PC-3 (cell line): Measurements from ENCODE around the gene ECE1. TPM values are rescaled to one million over a fixed set of nuclear protein-coding genes. Genes with fewer than 3 reads are reported as not detected.

ENCODE experiments used
- ATAC-seq: fragments of 200-7000 bp; cut with Tn5 transposase; 2 replicates; pipeline ENCODE4 v1.9.1; 2020; ENCODE audit warnings: mild to moderate bottlenecking, moderate library complexity
- BruUV-seq: library from RNA; stranded (reverse); fragments of 400-500 nt; replicated peaks from 2 replicates; lab custom pipeline; 2021; lab: Mats Ljungman, UMichigan
- CTCF ChIA-PET: fragments of 300-600 bp; sonication (Branson Sonifier 250); formaldehyde crosslinking; loops from one replicate; lab custom pipeline; 2022; ENCODE audit warnings: antibody characterized with exemption; lab: Charles Lee
- POLR2A ChIA-PET: fragments of 300-600 bp; sonication (Branson Sonifier 250); formaldehyde crosslinking; loops from one replicate; lab custom pipeline; 2022; ENCODE audit warnings: antibody characterized with exemption; ENCODE audit not compliant: unreplicated experiment; lab: Charles Lee
- DNase-seq: peaks from one replicate; pipeline ENCODE4 v3.0.0-alpha.2; 2015
- H2AFZ ChIP-seq: fragments of 300-600 bp; sonication (generic); 2 replicates; pipeline ENCODE4 v1.6.0; 2016; ENCODE audit warnings: antibody characterized with exemption, low read length
- H3F3A ChIP-seq: fragments of 300-600 bp; sonication (generic); one replicate; pipeline ENCODE4 v1.6.0; 2017; ENCODE audit warnings: antibody characterized with exemption, low read length, control low read depth, mild to moderate bottlenecking; ENCODE audit not compliant: unreplicated experiment
- H3K27ac ChIP-seq: fragments of 300-600 bp; sonication (generic); 2 replicates; pipeline ENCODE4 v1.5.1; 2016; ENCODE audit warnings: mild to moderate bottlenecking, low read length
- H3K27me3 ChIP-seq: fragments of 300-600 bp; sonication (generic); 2 replicates; pipeline ENCODE4 v1.6.1; 2016; ENCODE audit warnings: low read length, mixed read lengths
- H3K36me3 ChIP-seq: fragments of 300-600 bp; sonication (generic); 2 replicates; pipeline ENCODE4 v1.6.1; 2016; ENCODE audit warnings: low read depth, mixed run types, low read length, mixed read lengths
- H3K4me1 ChIP-seq: fragments of 300-600 bp; sonication (generic); 2 replicates; pipeline ENCODE4 v1.5.1; 2016; ENCODE audit warnings: low read length; ENCODE audit not compliant: insufficient read depth
- H3K4me2 ChIP-seq: fragments of 300-600 bp; sonication (generic); 2 replicates; pipeline ENCODE4 v1.6.0; 2016; ENCODE audit warnings: low read length
- H3K4me3 ChIP-seq: fragments of 300-600 bp; sonication (generic); 2 replicates; pipeline ENCODE4 v1.5.1; 2016; ENCODE audit warnings: mild to moderate bottlenecking, low read length, mixed read lengths
- H3K79me2 ChIP-seq: fragments of 300-600 bp; sonication (generic); 2 replicates; pipeline ENCODE4 v1.6.1; 2017; ENCODE audit warnings: low read length, mixed read lengths
- H3K9ac ChIP-seq: fragments of 300-600 bp; sonication (generic); 2 replicates; pipeline ENCODE4 v1.6.0; 2016; ENCODE audit warnings: mild to moderate bottlenecking, low read length
- H3K9me2 ChIP-seq: fragments of 300-600 bp; sonication (generic); replicated peaks from 2 replicates; pipeline ENCODE4 v1.6.1; 2016; ENCODE audit warnings: mixed run types, low read length, mixed read lengths
- H3K9me3 ChIP-seq: fragments of 300-600 bp; sonication (generic); 2 replicates; pipeline ENCODE4 v1.6.1; 2016; ENCODE audit warnings: low read length, mixed read lengths
- H4K20me1 ChIP-seq: fragments of 300-600 bp; sonication (generic); 2 replicates; pipeline ENCODE4 v1.6.1; 2016; ENCODE audit warnings: low read length, mixed read lengths
- EZH2 ChIP-seq: fragments of 300-600 bp; sonication (generic); IDR thresholded peaks from one replicate; pipeline ENCODE4 v1.6.1; 2017; ENCODE audit warnings: antibody characterized with exemption, mild to moderate bottlenecking, low read length; ENCODE audit not compliant: unreplicated experiment
- EZH2phosphoT487 ChIP-seq: fragments of 300-600 bp; sonication (generic); IDR thresholded peaks from 2 replicates; pipeline ENCODE4 v1.6.1; 2018; ENCODE audit warnings: mild to moderate bottlenecking, antibody characterized with exemption, low read length, borderline replicate concordance
- intact Hi-C: fragments of 100-400 bp; cut with micrococcal nuclease; formaldehyde crosslinking; loops from 2 replicates; pipeline ENCODE4 v1.9.0; 2023
- total RNA-seq: library from RNA; depleted of rRNA; stranded (reverse); fragments of >200 nt; gene quantifications from 2 replicates; pipeline ENCODE4 v1.2.3, GENCODE V29; 2014
- TF ChIP-seq, protein P1 (sequence below): fragments of 300-600 bp; sonication (generic); conservative IDR thresholded peaks from 2 replicates; pipeline ENCODE4 v1.5.1; 2017; ENCODE audit warnings: antibody characterized with exemption, low read depth, mild to moderate bottlenecking, low read length

Gene ECE1
- total RNA-seq, 1 experiment from 2014 or later = 86.8 TPM

DNA sequence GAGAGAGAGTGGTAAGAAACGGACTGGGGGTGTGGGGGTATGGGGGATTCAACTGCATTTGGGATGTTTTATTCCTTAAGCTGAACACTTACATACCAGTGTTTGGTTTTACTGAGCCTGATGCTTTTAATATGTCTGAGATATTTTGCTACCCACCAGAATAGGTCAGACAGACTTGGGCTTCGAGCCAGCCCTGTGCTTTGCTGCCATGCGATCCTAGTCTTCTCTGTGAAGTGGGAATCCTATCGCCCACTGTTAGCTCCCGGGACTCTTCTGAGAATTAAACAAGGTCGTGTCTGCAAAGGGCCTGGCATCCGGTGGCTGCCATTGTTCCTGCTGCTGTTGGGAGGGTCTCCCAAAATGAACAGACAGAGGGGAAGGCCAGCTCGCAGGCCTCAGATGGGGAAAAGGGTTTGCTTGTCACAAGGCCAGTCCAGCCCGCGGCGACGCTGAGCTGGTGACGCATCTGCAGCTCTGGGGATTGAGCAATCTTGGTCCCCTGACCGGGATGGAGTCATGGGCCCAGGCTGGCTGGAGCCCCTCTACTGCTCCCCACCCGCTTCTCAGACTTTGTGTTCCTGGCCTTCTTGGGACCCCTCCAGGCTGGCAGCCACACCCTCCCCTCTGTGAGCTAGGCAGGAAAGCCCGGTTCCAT is 26.9 kb upstream of the ECE1 start:
- H3K4me1 ChIP-seq = no peaks in the 10 kb centered on the region
- no peak overlapping the region for H3K9ac ChIP-seq
- H3K9me2 ChIP-seq = no peaks in the 10 kb centered on the region
- CTCF ChIA-PET = no interaction called here
- peaks cover 47% of the 10 kb centered on the region for H3K79me2 ChIP-seq
- no peak for TF ChIP-seq EZH2
- TF ChIP-seq EZH2phosphoT487 = no peak
- TF ChIP-seq, protein P1, sequence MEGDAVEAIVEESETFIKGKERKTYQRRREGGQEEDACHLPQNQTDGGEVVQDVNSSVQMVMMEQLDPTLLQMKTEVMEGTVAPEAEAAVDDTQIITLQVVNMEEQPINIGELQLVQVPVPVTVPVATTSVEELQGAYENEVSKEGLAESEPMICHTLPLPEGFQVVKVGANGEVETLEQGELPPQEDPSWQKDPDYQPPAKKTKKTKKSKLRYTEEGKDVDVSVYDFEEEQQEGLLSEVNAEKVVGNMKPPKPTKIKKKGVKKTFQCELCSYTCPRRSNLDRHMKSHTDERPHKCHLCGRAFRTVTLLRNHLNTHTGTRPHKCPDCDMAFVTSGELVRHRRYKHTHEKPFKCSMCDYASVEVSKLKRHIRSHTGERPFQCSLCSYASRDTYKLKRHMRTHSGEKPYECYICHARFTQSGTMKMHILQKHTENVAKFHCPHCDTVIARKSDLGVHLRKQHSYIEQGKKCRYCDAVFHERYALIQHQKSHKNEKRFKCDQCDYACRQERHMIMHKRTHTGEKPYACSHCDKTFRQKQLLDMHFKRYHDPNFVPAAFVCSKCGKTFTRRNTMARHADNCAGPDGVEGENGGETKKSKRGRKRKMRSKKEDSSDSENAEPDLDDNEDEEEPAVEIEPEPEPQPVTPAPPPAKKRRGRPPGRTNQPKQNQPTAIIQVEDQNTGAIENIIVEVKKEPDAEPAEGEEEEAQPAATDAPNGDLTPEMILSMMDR = no peak
- no peak for ATAC-seq
- no TSS peak for BruUV-seq
- no peaks in the 10 kb centered on the region for H3K9me3 ChIP-seq
- no peaks in the 10 kb centered on the region for H3K27me3 ChIP-seq
- POLR2A ChIA-PET = no interaction called here
- H3K36me3 ChIP-seq = no peaks in the 10 kb centered on the region
- H4K20me1 ChIP-seq = no peaks in the 10 kb centered on the region
- no peaks in the 10 kb centered on the region for H3F3A ChIP-seq
- H3K4me2 ChIP-seq = no peak overlapping the region
- no peak overlapping the region for H2AFZ ChIP-seq
- no peak overlapping the region for H3K27ac ChIP-seq
- H3K4me3 ChIP-seq = no peak overlapping the region
- intact Hi-C loops = no loop called here
- DNase-seq = no peak

DNA sequence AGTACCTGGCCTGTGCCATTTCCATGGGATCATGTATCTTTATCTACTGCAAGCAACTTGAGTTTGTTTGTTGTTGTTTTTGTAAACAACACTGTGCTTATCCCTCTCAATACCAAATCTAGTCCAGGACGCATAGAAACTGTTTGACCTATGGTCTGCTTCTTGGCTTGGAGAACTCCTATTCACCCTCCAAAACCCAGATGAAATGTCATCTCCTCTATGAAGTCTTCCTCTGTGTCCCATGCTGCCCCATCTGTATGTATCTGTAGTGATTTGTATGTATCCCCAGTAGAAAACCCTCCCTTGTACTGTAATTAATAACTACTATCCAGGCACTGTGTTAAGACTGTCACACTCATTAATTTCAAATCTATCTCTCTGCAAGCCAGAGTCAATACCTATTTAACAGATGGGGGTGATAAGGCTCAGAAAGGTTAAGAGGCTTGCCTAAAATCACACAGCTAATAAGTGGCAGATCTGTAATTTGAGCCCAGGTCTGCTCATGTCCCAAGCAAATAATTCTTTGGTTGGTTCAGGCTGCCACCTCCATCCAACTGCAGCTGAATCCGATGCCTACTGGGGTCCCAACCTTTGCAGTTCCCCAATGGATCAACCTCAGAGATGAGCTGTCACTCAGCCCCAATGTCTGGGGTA is 24.6 kb upstream of the ECE1 start:
- Histone ChIP-seq H3K9ac (no peak overlapping the region), H3K4me1 (no peaks in the 10 kb centered on the region), H3F3A (no peaks in the 10 kb centered on the region), H3K9me2 (no peaks in the 10 kb centered on the region), H4K20me1 (no peaks in the 10 kb centered on the region), H3K4me3 (no peak overlapping the region), H3K9me3 (no peaks in the 10 kb centered on the region), H3K27me3 (no peaks in the 10 kb centered on the region), H3K4me2 (no peak overlapping the region), H2AFZ (no peak overlapping the region), H3K27ac (no peak overlapping the region), H3K79me2 (0 out of 2 replicates have a peak, but pooled peaks cover 27% of the 10 kb centered on the region), H3K36me3 (no peaks in the 10 kb centered on the region)
- no peak for ATAC-seq
- ChIA-PET POLR2A (no interaction called here), CTCF (no interaction called here)
- no peak for TF ChIP-seq EZH2phosphoT487
- TF ChIP-seq, protein P1 = no peak
- TF ChIP-seq EZH2 = no peak
- DNase-seq = no peak
- no TSS peak for BruUV-seq
- intact Hi-C loops = no loop called here
